ENCODE results near the gene PEPD.
A peak's percentile ranks its signal among the peaks of the same experiment; 100 is the strongest.
"Not testable (repeated sequence)": the region's sequence is repeated elsewhere in the genome, so short reads cannot be mapped to it uniquely, and the experiment has no call there.

Gene PEPD

GRCh38 chr19:33521480-33522370 lies at the start of gene PEPD:
PEPD (minus strand) TSS chr19:33521791; CDS start chr19:33521760, 31 bp downstream.
- DNase-seq, result peak; percentile 89

DNA sequence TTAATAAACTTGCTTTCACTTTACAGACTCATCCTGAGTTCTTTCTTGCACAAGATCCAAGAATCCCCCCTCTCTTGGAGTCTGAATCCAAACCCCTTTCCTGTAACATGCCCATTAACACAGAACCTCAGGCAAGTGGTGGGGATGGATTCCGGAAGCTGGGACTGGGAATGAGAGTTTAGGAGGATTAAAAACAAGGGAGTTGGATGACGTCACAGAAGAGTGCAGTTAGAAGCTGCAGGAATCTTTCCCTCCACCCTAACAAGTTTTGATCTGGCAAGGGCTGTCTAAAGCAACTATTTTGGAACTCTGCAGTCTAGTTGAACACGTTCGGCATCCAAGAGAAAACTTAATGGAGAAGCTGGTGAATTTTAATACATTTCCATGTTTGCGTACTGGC lies 48.2 kb upstream of the PEPD start:
- no peak for DNase-seq

GRCh38 chr19:33568706-33569105 lies 47.1 kb upstream of the PEPD start:
- no peak for DNase-seq

DNA sequence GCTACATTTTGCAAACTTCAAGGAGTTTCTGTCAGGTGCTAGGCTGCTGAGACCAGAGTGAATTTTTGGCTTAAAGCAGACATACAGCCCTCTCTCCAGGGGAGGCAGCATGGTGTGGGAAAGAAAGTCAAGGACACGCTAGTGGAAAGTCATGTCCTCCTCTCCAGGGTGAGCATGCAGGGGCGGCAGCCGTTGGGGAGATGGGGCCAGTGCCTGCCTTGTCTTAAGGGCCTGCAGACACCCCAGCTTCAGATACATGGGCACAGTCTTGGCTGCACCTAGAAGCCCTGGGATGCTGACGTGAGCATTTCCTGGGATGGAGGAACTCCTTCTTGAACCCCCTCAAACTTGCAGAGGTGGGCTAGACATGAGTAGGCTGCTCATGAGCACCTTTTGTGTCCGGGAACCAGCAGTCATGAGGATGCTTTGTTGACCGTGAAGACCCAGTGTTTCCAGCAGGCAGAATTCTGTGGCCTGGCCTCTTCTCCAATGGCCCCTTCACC lies 43.3 kb upstream of the PEPD start:
- DNase-seq, result no peak

- no peak for DNase-seq
Measured at GRCh38 chr19:33562636-33563035, 41.0 kb upstream of the PEPD start.

DNA sequence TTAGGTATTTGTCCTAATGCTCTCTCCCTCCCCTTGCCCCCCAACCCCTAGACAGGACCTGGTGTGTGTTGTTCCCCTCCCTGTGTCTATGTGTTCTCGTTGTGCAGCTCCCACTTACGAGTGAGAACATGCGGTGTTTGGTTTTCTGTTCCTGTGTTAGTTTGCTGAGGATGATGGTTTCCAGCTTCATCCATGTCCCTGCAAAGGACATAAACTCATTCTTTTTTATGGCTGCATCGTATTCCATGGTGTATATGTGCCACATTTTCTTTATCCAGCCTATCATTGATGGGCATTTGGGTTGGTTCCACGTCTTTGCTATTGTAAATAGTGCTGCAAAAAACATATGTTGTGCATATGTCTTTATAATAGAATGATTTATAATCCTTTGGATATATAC lies 40.1 kb upstream of the PEPD start:
- not testable (repeated sequence) for DNase-seq

- no peak for DNase-seq
Measured at GRCh38 chr19:33561261-33561660, 39.7 kb upstream of the PEPD start.

DNA sequence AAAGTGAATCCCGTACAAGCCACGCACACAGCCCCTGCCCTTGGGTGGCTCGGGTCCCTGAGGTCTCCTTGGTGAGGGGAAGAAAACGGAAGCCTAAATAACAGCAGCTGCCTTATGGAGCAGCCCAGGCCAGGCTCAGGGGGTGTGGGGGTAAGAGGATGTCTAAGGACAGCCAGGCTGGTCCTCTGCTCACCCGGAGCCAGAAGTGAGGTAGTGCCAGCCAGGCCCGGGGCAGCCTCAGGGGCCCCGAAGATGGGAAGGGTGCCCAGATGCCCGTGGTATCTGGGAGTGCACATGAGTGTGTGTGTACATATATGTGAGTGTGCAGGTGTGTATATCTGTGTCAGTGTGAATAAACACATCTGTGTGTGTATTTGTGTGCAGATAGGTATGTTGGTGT lies 38.4 kb upstream of the PEPD start:
- no peak for DNase-seq

- no peak for DNase-seq
Measured at GRCh38 chr19:33558856-33559255, 37.3 kb upstream of the PEPD start.

DNA sequence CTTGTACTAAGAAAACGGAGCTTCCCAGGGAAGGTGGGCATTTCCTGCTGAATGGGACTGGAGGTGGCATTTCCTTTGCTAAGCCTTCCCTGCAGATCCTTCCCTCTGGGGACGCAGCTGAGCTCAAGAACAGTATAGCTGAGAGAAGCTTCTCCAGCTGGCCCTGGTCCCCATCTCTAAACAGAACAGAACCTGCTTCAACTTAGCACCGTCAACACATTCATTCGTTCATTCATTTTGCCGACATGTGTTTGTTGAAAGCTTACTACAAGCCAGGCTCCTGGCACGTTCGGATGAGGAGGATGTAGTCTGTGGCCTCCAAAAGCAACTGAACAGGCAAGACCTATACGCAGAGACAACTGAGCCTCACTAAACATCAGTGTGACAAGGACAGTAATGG lies 36.6 kb upstream of the PEPD start:
- no peak for DNase-seq

DNA sequence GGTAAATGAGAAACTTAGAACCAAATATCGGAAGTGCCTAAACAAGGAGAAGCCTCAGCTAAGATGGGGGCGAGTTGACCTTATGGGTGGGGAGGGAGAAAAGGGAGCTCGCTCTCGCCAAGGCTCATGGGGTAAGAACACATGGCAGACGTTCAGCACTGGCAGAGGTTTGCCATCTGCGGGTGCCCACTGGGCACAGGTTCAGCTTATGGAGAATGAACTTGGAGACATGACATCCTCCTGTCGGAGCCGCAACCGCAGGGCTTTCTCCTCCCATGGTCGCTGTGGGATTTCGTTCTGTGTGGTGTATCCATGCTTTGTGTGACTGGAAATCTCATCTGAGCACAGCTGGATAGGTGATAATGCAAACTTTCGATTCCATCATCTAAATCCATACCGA lies 36.1 kb upstream of the PEPD start:
- DNase-seq, result no peak

DNA sequence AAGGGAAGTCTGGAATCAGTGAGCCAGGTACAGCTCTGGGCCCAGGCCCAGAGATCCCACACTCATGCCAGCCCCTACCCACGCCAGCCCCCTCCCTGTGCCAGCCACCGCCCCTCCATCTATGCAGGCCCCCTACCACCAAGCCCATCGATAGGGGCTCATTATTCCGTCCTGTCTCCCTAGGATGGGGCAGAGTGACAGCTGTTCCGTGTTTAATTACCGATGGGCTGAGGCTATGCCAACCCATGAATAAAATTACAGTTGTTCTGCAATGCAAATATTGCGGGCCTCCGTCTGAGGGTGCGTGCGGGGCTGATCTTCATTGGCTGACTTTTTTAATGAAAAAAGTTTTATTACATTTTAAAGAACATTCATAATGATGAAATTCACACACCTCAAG lies 35.6 kb upstream of the PEPD start:
- no peak for DNase-seq

DNA sequence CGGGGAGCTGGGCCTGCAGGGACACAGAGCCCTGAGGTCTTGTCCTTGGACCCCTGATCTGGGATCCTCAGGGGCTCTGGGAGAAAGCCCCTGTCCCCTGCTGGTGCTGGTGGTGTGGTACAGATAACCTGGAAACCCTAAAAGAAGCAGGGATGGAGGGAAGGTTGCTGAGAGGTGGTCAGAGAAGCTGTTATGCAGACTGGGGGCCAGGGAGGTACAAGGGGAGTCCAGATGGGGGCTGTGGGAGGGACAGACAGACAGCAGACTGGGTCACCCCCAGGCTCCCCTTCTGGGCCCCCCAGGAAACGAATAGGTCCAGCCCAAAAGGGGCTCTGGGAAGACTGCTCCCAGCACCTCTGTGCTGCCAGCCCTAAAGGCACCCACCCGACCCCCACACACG lies 34.7 kb upstream of the PEPD start:
- no peak for DNase-seq

DNA sequence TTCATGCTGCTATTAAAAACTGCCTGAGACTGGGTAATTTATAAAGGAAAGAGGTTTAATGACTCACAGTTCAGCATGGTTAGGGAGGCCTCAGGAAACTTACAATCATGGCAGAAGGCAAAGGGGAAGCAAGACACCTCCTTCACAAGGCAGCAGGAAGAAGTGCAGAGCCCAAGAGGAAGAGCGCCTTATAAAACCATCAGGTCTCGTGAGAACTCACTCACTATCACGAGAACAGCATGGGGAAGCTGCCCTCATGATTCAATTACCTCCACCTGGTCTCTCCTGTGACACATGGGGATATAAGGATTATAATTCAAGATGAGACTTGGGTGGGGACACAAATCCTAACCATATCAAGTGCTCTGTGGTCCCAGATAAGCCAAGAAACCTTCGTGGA lies 34.1 kb upstream of the PEPD start:
- DNase-seq, result not testable (repeated sequence)

DNA sequence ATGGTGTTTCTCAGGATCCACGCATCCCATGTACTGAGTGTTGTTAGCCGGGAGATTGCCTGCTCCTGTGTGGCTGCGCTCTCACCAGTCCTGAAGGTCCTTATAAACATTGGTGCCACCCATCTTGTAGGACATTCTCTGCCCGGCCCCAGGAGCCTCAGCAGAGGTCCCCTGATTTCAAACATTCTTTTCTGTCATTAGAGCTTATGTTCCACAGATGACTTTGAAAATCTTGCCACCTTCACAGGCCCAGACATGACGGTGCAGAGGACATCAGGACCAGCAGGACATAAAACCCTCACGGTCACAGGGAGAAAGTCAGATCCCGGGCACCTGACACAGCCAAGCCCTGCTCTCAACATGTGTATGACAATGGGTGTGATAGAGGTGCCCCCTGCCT lies 33.2 kb upstream of the PEPD start:
- no peak for DNase-seq

GRCh38 chr19:33554391-33554790 lies 32.8 kb upstream of the PEPD start:
- no peak for DNase-seq

DNA sequence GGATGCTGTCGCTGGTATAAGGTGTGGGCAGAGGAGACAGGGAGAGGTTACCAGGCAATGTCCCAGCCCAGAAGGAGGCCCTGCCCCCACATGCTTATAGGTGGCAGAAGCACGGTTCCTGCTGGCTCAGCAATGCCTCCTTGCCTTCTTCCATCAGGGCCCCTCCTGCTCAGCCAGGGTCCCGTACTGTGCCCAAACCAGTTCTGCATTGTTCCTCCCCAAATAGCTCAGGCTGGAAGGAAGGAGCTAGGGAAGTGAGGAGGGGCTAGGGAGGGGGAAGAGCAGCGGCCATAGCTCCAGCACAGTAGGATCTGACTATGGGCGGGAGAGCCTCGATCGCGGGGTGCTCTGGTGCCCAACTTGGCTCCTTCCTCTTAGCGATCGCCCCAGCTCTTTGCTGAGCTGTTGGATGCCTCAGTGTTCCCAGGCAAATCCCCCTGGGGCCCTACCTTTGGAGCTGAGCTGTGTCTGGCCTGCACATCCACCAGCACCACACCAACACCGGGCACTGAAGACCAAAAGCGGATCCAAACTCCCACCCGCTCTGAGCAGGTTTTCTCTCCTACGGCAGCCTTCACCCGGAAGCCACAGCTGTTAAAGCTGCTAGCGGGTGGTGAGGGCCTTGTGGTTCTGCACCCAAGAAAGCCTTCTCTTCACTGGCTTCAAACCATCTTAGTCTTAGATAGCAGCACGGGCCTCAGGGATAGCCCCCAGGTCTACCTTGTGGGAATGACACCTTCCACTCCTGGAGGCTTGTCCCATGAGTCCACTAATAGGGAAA lies 32.1 kb upstream of the PEPD start:
- no peak for DNase-seq

DNA sequence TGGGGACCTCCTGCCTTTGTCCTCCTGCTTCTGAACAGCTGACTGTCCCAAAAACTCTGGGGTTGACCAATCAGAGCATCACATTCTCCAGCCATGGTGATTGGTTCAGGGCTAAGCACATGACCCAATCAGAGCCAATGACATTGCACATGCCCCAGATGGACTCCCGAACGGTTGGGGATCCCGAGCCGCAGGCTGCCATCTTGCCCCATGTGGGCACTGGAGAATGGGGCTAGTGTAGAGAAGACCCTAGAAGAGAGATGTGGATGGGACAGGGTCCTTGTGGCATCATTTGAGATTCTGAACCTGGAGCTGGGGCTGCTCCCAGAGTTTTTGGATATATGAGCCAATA lies 31.3 kb upstream of the PEPD start:
- DNase-seq, result no peak

DNA sequence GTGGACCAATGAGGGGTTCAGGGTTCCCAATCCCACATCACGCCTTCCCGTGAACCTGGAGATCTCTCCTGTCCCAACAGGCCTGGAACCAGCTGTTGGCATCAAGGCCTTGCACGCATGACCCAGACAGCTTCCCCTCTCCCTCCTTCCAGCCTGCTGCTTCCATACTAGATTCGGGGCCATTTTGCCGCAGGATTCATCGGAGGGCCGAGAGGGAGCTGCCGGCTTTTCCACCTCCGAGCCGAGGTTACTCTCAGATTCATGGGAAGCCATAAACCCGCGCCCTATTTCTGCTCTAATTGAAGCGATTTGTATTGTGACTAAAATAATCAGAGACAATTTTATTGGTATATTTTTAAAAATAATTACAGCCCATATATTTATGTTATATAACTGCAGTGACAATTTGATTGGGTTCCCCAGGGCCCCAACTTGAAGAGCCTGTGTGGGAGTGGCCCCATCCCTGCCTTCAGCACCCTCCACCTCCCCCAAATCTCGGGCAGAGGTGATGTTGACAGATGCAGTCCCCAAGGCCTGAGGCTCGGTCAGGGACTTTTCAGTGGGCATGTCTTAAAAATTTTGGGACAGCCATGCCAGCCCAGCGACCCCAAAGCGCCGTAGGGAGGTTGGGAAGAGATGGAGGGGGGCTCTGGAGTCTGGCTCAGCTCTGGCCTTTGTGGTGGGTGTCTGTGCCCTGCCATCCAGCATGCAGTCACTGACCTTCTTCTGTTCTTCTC lies 30.8 kb upstream of the PEPD start:
- no peak for DNase-seq

- no peak for DNase-seq
Measured at GRCh38 chr19:33551676-33552075, 30.1 kb upstream of the PEPD start.

- no peak for DNase-seq
Measured at GRCh38 chr19:33550768-33551167, 29.2 kb upstream of the PEPD start.

GRCh38 chr19:33547676-33548075 lies 26.1 kb upstream of the PEPD start:
- DNase-seq, result no peak

GRCh38 chr19:33546656-33547055 lies 25.1 kb upstream of the PEPD start:
- DNase-seq, result no peak
